ENCODE results near the gene PHLPP1.

PHLPP1 gene

GRCh38 chr18:62878305-62878704 is 163.0 kb downstream of the PHLPP1 start:
- Mint-ChIP-seq H3K4me1 (peaks cover 42% of the 10 kb centered on the region), H3K27ac (no peak overlapping the region)

GRCh38 chr18:62880034-62880433 is 164.7 kb downstream of the PHLPP1 start:
- H3K4me1 Mint-ChIP-seq, result peaks cover 42% of the 10 kb centered on the region
- DNase-seq, result no peak
- no peak for TF ChIP-seq CTCF (IDR thresholded peaks at IDR 0.05)
- H3K4me3 Mint-ChIP-seq, result no peak overlapping the region
- peaks cover 24% of the 10 kb centered on the region for H3K36me3 Mint-ChIP-seq (ENCODE audit: low read depth)
- no peaks in the 10 kb centered on the region for H3K27me3 Mint-ChIP-seq (ENCODE audit: low read depth, poor library complexity)
- H3K9me3 Mint-ChIP-seq, result no peaks in the 10 kb centered on the region
- H3K27ac Mint-ChIP-seq, result no peak overlapping the region

More at GRCh38 chr18:62878305-62878704, 163.0 kb downstream of the PHLPP1 start:
- Mint-ChIP-seq H3K4me3 (no peak overlapping the region), H3K36me3 (ENCODE audit: low read depth) (peaks cover 30% of the 10 kb centered on the region), H3K9me3 (no peaks in the 10 kb centered on the region), H3K27me3 (ENCODE audit: low read depth, poor library complexity) (no peaks in the 10 kb centered on the region)
- no peak for TF ChIP-seq CTCF (IDR thresholded peaks at IDR 0.05)
- no peak for DNase-seq

- H3K4me3 Mint-ChIP-seq, result no peak overlapping the region
- peaks cover 42% of the 10 kb centered on the region for H3K4me1 Mint-ChIP-seq
- H3K36me3 Mint-ChIP-seq (ENCODE audit: low read depth), result peaks cover 24% of the 10 kb centered on the region
- no peak for DNase-seq
- no peak for TF ChIP-seq CTCF (IDR thresholded peaks at IDR 0.05)
- no peak overlapping the region for H3K27ac Mint-ChIP-seq
- no peaks in the 10 kb centered on the region for H3K27me3 Mint-ChIP-seq (ENCODE audit: low read depth, poor library complexity)
- H3K9me3 Mint-ChIP-seq, result no peaks in the 10 kb centered on the region
These were observed 165.5 kb downstream of the PHLPP1 start for GRCh38 chr18:62880673-62881364.

- peaks cover 36% of the 10 kb centered on the region for H3K4me1 Mint-ChIP-seq
- TF ChIP-seq CTCF (IDR thresholded peaks at IDR 0.05), result no peak
- H3K27ac Mint-ChIP-seq, result peak overlapping the region; percentile 18
- peaks cover 24% of the 10 kb centered on the region for H3K36me3 Mint-ChIP-seq (ENCODE audit: low read depth)
- no peaks in the 10 kb centered on the region for H3K9me3 Mint-ChIP-seq
- H3K4me3 Mint-ChIP-seq, result no peak overlapping the region
- H3K27me3 Mint-ChIP-seq (ENCODE audit: low read depth, poor library complexity), result no peaks in the 10 kb centered on the region
- DNase-seq, result no peak
These were observed 166.2 kb downstream of the PHLPP1 start for GRCh38 chr18:62881509-62882016.

- H3K27ac Mint-ChIP-seq, result no peak overlapping the region
- peaks cover 16% of the 10 kb centered on the region for H3K36me3 Mint-ChIP-seq (ENCODE audit: low read depth)
- H3K27me3 Mint-ChIP-seq (ENCODE audit: low read depth, poor library complexity), result no peaks in the 10 kb centered on the region
- DNase-seq, result no peak
- peaks cover 14% of the 10 kb centered on the region for H3K4me1 Mint-ChIP-seq
- no peak overlapping the region for H3K4me3 Mint-ChIP-seq
- H3K9me3 Mint-ChIP-seq, result no peaks in the 10 kb centered on the region
- TF ChIP-seq CTCF (IDR thresholded peaks at IDR 0.05), result no peak
These were observed 168.8 kb downstream of the PHLPP1 start for GRCh38 chr18:62883937-62884735.

All from nephron progenitor cell (in vitro differentiated cells).